H9 (cell line): ENCODE measurements around the gene SNX21. TPM values are rescaled to one million over a fixed set of nuclear protein-coding genes. Genes with fewer than 3 reads are reported as not detected.

Experiments used
- DNase-seq: peaks from one replicate; pipeline ENCODE4 v3.0.0-alpha.2; 2017
- H2AFZ ChIP-seq: one replicate; pipeline ENCODE4 v1.6.1; 2013; ENCODE audit warnings: mild to moderate bottlenecking, low read length, control low read depth, moderate library complexity
- H2AK5ac ChIP-seq: 2 replicates; pipeline ENCODE4 v1.6.1; 2013; ENCODE audit warnings: low read length, control low read depth, mixed read lengths; ENCODE audit not compliant: insufficient read length
- H2BK120ac ChIP-seq: one replicate; pipeline ENCODE4 v1.6.1; 2013; ENCODE audit warnings: low read depth, mild to moderate bottlenecking, low read length, control low read depth, inconsistent platforms; ENCODE audit not compliant: poor library complexity, severe bottlenecking
- H2BK12ac ChIP-seq: 2 replicates; pipeline ENCODE4 v1.6.1; 2013; ENCODE audit warnings: low read length, control low read depth, mixed read lengths, low read depth; ENCODE audit not compliant: insufficient read length
- H2BK15ac ChIP-seq: 2 replicates; pipeline ENCODE4 v1.6.1; 2013; ENCODE audit warnings: low read depth, low read length, control low read depth
- H2BK20ac ChIP-seq: one replicate; pipeline ENCODE4 v1.6.1; 2013; ENCODE audit warnings: low read depth, mild to moderate bottlenecking, low read length, control low read depth, inconsistent platforms; ENCODE audit not compliant: poor library complexity, severe bottlenecking
- H2BK5ac ChIP-seq: 2 replicates; pipeline ENCODE4 v1.6.1; 2013; ENCODE audit warnings: low read length, control low read depth, mixed read lengths; ENCODE audit not compliant: insufficient read length
- H3K14ac ChIP-seq: 2 replicates; pipeline ENCODE4 v1.6.1; 2013; ENCODE audit warnings: low read length, control low read depth; ENCODE audit not compliant: insufficient read depth
- H3K18ac ChIP-seq: 2 replicates; pipeline ENCODE4 v1.6.1; 2013; ENCODE audit warnings: low read depth, mild to moderate bottlenecking, mixed read lengths, low read length, control low read depth; ENCODE audit not compliant: insufficient read length
- H3K23ac ChIP-seq: 2 replicates; pipeline ENCODE4 v1.6.1; 2013; ENCODE audit warnings: low read length, control low read depth, mixed read lengths, low read depth; ENCODE audit not compliant: insufficient read length
- H3K23me2 ChIP-seq: 2 replicates; pipeline ENCODE4 v1.6.1; 2013; ENCODE audit warnings: low read depth, mild to moderate bottlenecking, mixed read lengths, low read length, control low read depth; ENCODE audit not compliant: insufficient read length, poor library complexity, severe bottlenecking
- H3K27ac ChIP-seq: 2 replicates; pipeline ENCODE4 v1.5.1; 2013; ENCODE audit warnings: low read length, control low read depth, mixed read lengths, low read depth; ENCODE audit not compliant: insufficient read length
- H3K27me3 ChIP-seq: 2 replicates; pipeline ENCODE4 v1.6.1; 2013; ENCODE audit warnings: low read length, control low read depth, inconsistent platforms; ENCODE audit not compliant: insufficient read depth
- H3K4ac ChIP-seq: 2 replicates; pipeline ENCODE4 v1.6.1; 2013; ENCODE audit warnings: low read depth, mild to moderate bottlenecking, control low read depth, inconsistent platforms, low read length, moderate library complexity
- H3K4me1 ChIP-seq: 2 replicates; pipeline ENCODE4 v1.6.1; 2013; ENCODE audit warnings: low read length, control low read depth, inconsistent platforms; ENCODE audit not compliant: insufficient read depth
- H3K4me2 ChIP-seq: 2 replicates; pipeline ENCODE4 v1.6.1; 2013; ENCODE audit warnings: low read length, control low read depth, mixed read lengths; ENCODE audit not compliant: insufficient read length, insufficient read depth
- H3K56ac ChIP-seq: 2 replicates; pipeline ENCODE4 v1.6.1; 2013; ENCODE audit warnings: low read depth, mild to moderate bottlenecking, mixed read lengths, low read length, control low read depth; ENCODE audit not compliant: insufficient read length
- H3K79me1 ChIP-seq: 2 replicates; pipeline ENCODE4 v1.6.1; 2013; ENCODE audit warnings: low read depth, mild to moderate bottlenecking, moderate library complexity, low read length, control low read depth, inconsistent platforms; ENCODE audit not compliant: insufficient read depth, poor library complexity, severe bottlenecking
- H3K79me2 ChIP-seq: 2 replicates; pipeline ENCODE4 v1.6.1; 2013; ENCODE audit warnings: low read length, control low read depth, inconsistent platforms; ENCODE audit not compliant: insufficient read depth
- H3K9ac ChIP-seq: 2 replicates; pipeline ENCODE4 v1.6.1; 2013; ENCODE audit warnings: low read length, control low read depth, mixed read lengths; ENCODE audit not compliant: insufficient read length; ENCODE audit errors: extremely low read depth
- H3K9me3 ChIP-seq: one replicate; pipeline ENCODE4 v1.6.1; 2013; ENCODE audit warnings: low read depth, low read length, inconsistent platforms; ENCODE audit not compliant: control insufficient read depth
- H3T11ph ChIP-seq: one replicate; pipeline ENCODE4 v1.6.1; 2013; ENCODE audit warnings: mild to moderate bottlenecking, low read length, control low read depth, inconsistent platforms
- H4K20me1 ChIP-seq: one replicate; pipeline ENCODE4 v1.6.1; 2013; ENCODE audit not compliant: control insufficient read depth, insufficient read length, insufficient read depth
- H4K5ac ChIP-seq: 2 replicates; pipeline ENCODE4 v1.6.1; 2013; ENCODE audit warnings: low read depth, mild to moderate bottlenecking, mixed read lengths, low read length, control low read depth; ENCODE audit not compliant: insufficient read length
- H4K8ac ChIP-seq: replicated peaks from 2 replicates; pipeline ENCODE4 v1.6.1; 2013; ENCODE audit warnings: low read length, control low read depth, mixed read lengths, low read depth; ENCODE audit not compliant: insufficient read length
- H4K91ac ChIP-seq: 2 replicates; pipeline ENCODE4 v1.6.1; 2013; ENCODE audit warnings: low read depth, mild to moderate bottlenecking, moderate library complexity, mixed read lengths, low read length, control low read depth; ENCODE audit not compliant: insufficient read length
- H3K27ac Mint-ChIP-seq, 3 experiments: 2 replicates in 2 of 3; 3 replicates in 1 of 3; pipeline ENCODE4 v1.8.0; 2020 to 2021; ENCODE audit warnings: mixed read lengths in 3 of 3, mild to moderate bottlenecking in 1 of 3, moderate library complexity in 1 of 3
- H3K27me3 Mint-ChIP-seq: 2 replicates; pipeline ENCODE4 v1.8.0; 2021; ENCODE audit warnings: low read depth, mild to moderate bottlenecking, moderate library complexity, mixed read lengths
- H3K36me3 Mint-ChIP-seq, 3 experiments: 2 replicates in 2 of 3; 3 replicates in 1 of 3; pipeline ENCODE4 v1.8.0; 2020 to 2021; ENCODE audit warnings: low read depth in 3 of 3, mixed read lengths in 3 of 3; ENCODE audit not compliant: insufficient read depth in 1 of 3
- H3K4me1 Mint-ChIP-seq, 2 experiments: 2 replicates each; pipeline ENCODE4 v1.8.0; 2020; ENCODE audit warnings: mixed read lengths in 2 of 2
- H3K4me3 Mint-ChIP-seq, 2 experiments: 2 replicates in 1 of 2; 3 replicates in 1 of 2; pipeline ENCODE4 v1.8.0; 2020 to 2021; ENCODE audit warnings: mild to moderate bottlenecking in 2 of 2, mixed read lengths in 2 of 2, moderate library complexity in 1 of 2
- H3K9me3 Mint-ChIP-seq, 2 experiments: 2 replicates in 1 of 2; 3 replicates in 1 of 2; pipeline ENCODE4 v1.8.0; 2020; ENCODE audit warnings: mild to moderate bottlenecking in 2 of 2, mixed read lengths in 2 of 2, moderate library complexity in 1 of 2
- WGBS: extraction: QIAGEN DNeasy Blood & Tissue Kit; methylation state at CpG from one replicate; pipeline ENCODE4 v1.1.7; 2013; ENCODE audit warnings: missing lambda C conversion rate, low lambda C conversion rate, mixed read lengths; ENCODE audit not compliant: insufficient read length; ENCODE audit errors: extremely low coverage; 5-methylcytosine and 5-hydroxymethylcytosine counted together
- total RNA-seq: library from RNA; stranded (reverse); gene quantifications from 2 replicates; pipeline ENCODE4 v1.2.1, GENCODE V29; 2021
- TF ChIP-seq, protein P1 (sequence below): fragments of 200-600 bp; sonication (generic); conservative IDR thresholded peaks from 3 replicates; pipeline ENCODE4 v1.8.0; 2021; ENCODE audit warnings: antibody characterized with exemption, mild to moderate bottlenecking

The SNX21 gene
- total RNA-seq, 1 experiment from 2014 or later: 20.5 TPM

- Mint-ChIP-seq H3K27ac (no peak overlapping the region; a peak in 1 of 7 replicates), H3K27me3 (no peaks in the 10 kb centered on the region), H3K4me3 (no peak overlapping the region), H3K4me1 (peaks cover 2 to 3% of the 10 kb centered on the region in 2 experiments; a peak in 2 of 4 replicates), H3K9me3 (no peaks in the 10 kb centered on the region), H3K36me3 (peaks cover 7 to 63% (median 46%) of the 10 kb centered on the region in 3 experiments)
- Histone ChIP-seq H3K23me2 (peaks cover 3% of the 10 kb centered on the region), H3K56ac (no peak overlapping the region), H2BK20ac (no peak overlapping the region), H3K4me1 (no peaks in the 10 kb centered on the region), H4K5ac (no peak overlapping the region), H3K27me3 (no peaks in the 10 kb centered on the region), H2BK5ac (no peak overlapping the region), H2AFZ (no peak overlapping the region), H3K79me1 (no peaks in the 10 kb centered on the region), H3T11ph (no peak overlapping the region), H2BK120ac (no peak overlapping the region), H2BK12ac (no peak overlapping the region), H4K20me1 (no peaks in the 10 kb centered on the region), H3K4me2 (no peak overlapping the region), H3K9me3 (no peaks in the 10 kb centered on the region), H4K8ac (no peak overlapping the region), H3K79me2 (no peaks in the 10 kb centered on the region), H3K9ac (no peak overlapping the region), H3K27ac (no peak overlapping the region), H3K4ac (no peak overlapping the region), H4K91ac (no peak overlapping the region), H3K23ac (no peak overlapping the region), H3K18ac (no peak overlapping the region), H2BK15ac (no peak overlapping the region), H3K14ac (no peak overlapping the region), H2AK5ac (no peak overlapping the region)
- no peak for DNase-seq
- WGBS: no CpG with 5 or more reads among the region's 25 CpGs
- TF ChIP-seq, protein P1, sequence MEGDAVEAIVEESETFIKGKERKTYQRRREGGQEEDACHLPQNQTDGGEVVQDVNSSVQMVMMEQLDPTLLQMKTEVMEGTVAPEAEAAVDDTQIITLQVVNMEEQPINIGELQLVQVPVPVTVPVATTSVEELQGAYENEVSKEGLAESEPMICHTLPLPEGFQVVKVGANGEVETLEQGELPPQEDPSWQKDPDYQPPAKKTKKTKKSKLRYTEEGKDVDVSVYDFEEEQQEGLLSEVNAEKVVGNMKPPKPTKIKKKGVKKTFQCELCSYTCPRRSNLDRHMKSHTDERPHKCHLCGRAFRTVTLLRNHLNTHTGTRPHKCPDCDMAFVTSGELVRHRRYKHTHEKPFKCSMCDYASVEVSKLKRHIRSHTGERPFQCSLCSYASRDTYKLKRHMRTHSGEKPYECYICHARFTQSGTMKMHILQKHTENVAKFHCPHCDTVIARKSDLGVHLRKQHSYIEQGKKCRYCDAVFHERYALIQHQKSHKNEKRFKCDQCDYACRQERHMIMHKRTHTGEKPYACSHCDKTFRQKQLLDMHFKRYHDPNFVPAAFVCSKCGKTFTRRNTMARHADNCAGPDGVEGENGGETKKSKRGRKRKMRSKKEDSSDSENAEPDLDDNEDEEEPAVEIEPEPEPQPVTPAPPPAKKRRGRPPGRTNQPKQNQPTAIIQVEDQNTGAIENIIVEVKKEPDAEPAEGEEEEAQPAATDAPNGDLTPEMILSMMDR: no peak
These were observed 7.2 kb downstream of the SNX21 start for GRCh38 chr20:45840700-45841198.
